HEK293T (cell line): ENCODE data around the gene DDIT3.

ENCODE experiments used
- CTCF ChIA-PET: fragments of 350-600 bp; formaldehyde crosslinking; extraction: SDS; loops from one replicate; lab custom pipeline; 2021; ENCODE audit warnings: antibody characterized with exemption, inconsistent platforms; lab: Yijun Ruan, JAX
- POLR2A ChIA-PET: fragments of 350-600 bp; formaldehyde crosslinking; extraction: SDS; loops from one replicate; lab custom pipeline; 2020; ENCODE audit warnings: antibody characterized with exemption, inconsistent platforms; lab: Yijun Ruan, JAX
- DNase-seq: peaks from one replicate; pipeline ENCODE4 v3.0.0; 2012; ENCODE audit warnings: mixed read lengths; ENCODE audit errors: extremely low spot score
- ARNT ChIP-seq: fragments of 450-650 bp; IDR thresholded peaks from 2 replicates; pipeline ENCODE4 v1.6.1; 2017; ENCODE audit warnings: mild to moderate bottlenecking
- BHLHE40 ChIP-seq: fragments of 450-650 bp; IDR thresholded peaks from 2 replicates; pipeline ENCODE4 v1.6.1; 2016; ENCODE audit warnings: mild to moderate bottlenecking, moderate library complexity, borderline replicate concordance
- CTBP1 ChIP-seq: fragments of 450-650 bp; IDR thresholded peaks from 2 replicates; pipeline ENCODE4 v1.6.1; 2016; ENCODE audit warnings: borderline replicate concordance
- ELF4 ChIP-seq: fragments of 450-650 bp; IDR thresholded peaks from 2 replicates; pipeline ENCODE4 v1.6.1; 2017; ENCODE audit warnings: antibody characterized with exemption
- FOXA1 ChIP-seq: fragments of 450-650 bp; IDR thresholded peaks from 2 replicates; pipeline ENCODE4 v1.6.1; 2016; ENCODE audit warnings: mild to moderate bottlenecking
- FOXK2 ChIP-seq: fragments of 450-650 bp; IDR thresholded peaks from 2 replicates; pipeline ENCODE4 v1.6.1; 2016; ENCODE audit warnings: mild to moderate bottlenecking
- FOXM1 ChIP-seq: fragments of 450-650 bp; IDR thresholded peaks from 2 replicates; pipeline ENCODE4 v1.6.1; 2017; ENCODE audit warnings: mild to moderate bottlenecking, borderline replicate concordance
- HDGF ChIP-seq: fragments of 450-650 bp; IDR thresholded peaks from 2 replicates; pipeline ENCODE4 v1.6.1; 2017; ENCODE audit warnings: antibody characterized with exemption, borderline replicate concordance
- L3MBTL2 ChIP-seq: fragments of 450-650 bp; conservative IDR thresholded peaks from 2 replicates; pipeline ENCODE4 v1.6.1; 2016; ENCODE audit warnings: mild to moderate bottlenecking
- LEF1 ChIP-seq: fragments of 450-650 bp; IDR thresholded peaks from 2 replicates; pipeline ENCODE4 v1.6.1; 2017; ENCODE audit warnings: mild to moderate bottlenecking, borderline replicate concordance
- NFRKB ChIP-seq: fragments of 450-650 bp; IDR thresholded peaks from 2 replicates; pipeline ENCODE4 v1.6.1; 2016; ENCODE audit warnings: mild to moderate bottlenecking, moderate library complexity
- SP1 ChIP-seq: fragments of 450-650 bp; IDR thresholded peaks from 2 replicates; pipeline ENCODE4 v1.6.1; 2017
- SUZ12 ChIP-seq: fragments of 450-650 bp; IDR thresholded peaks from 2 replicates; pipeline ENCODE4 v1.6.1; 2016; ENCODE audit warnings: mild to moderate bottlenecking
- TARDBP ChIP-seq: fragments of 450-650 bp; IDR thresholded peaks from 2 replicates; pipeline ENCODE4 v1.6.1; 2016
- ZNF384 ChIP-seq: fragments of 450-650 bp; IDR thresholded peaks from 2 replicates; pipeline ENCODE4 v1.6.1; 2016
- TF ChIP-seq, protein P1 (sequence below): fragments of 450-650 bp; IDR thresholded peaks from 2 replicates; pipeline ENCODE4 v1.6.1; 2016

The DDIT3 gene

GRCh38 chr12:57487055-57487596 lies 33.2 kb downstream of the DDIT3 start:
- no peak for TF ChIP-seq FOXK2
- TF ChIP-seq CTBP1, result no peak
- no peak for TF ChIP-seq ELF4
- TF ChIP-seq LEF1, result no peak
- TF ChIP-seq, protein P1, sequence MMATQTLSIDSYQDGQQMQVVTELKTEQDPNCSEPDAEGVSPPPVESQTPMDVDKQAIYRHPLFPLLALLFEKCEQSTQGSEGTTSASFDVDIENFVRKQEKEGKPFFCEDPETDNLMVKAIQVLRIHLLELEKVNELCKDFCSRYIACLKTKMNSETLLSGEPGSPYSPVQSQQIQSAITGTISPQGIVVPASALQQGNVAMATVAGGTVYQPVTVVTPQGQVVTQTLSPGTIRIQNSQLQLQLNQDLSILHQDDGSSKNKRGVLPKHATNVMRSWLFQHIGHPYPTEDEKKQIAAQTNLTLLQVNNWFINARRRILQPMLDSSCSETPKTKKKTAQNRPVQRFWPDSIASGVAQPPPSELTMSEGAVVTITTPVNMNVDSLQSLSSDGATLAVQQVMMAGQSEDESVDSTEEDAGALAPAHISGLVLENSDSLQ, result no peak
- no peak for TF ChIP-seq SUZ12
- TF ChIP-seq NFRKB, result no peak
- no peak for TF ChIP-seq L3MBTL2
- no peak for TF ChIP-seq FOXA1
- no peak for TF ChIP-seq SP1
- no peak for TF ChIP-seq TARDBP
- POLR2A ChIA-PET, result interaction anchor here (0.9 to 4.2 kb wide), 5 partner anchors 10 to 37 kb away, joined by 3 to 18 read pairs (median 5); partner anchors contain the start of genes DDIT3 and INHBE
- DNase-seq, result no peak
- CTCF ChIA-PET, result interaction anchor here (1.4 kb wide), 1 partner anchor 28 kb away, joined by 3 read pairs; no protein-coding TSS in a partner anchor

- ChIA-PET CTCF (interaction anchor here (0.7 kb wide), 1 partner anchor 27 kb away, joined by 3 read pairs; the partner anchor contains the start of gene GLI1), POLR2A (interaction anchor here (0.9 to 2.3 kb wide), 3 partner anchors 9 to 34 kb away, joined by 4 to 7 read pairs (median 7); partner anchors contain the start of gene DDIT3)
- no peak for DNase-seq
- no peak for TF ChIP-seq ZNF384
- no peak for TF ChIP-seq BHLHE40
- TF ChIP-seq CTBP1, result no peak
- TF ChIP-seq FOXA1, result no peak
- TF ChIP-seq FOXK2, result no peak
- no peak for TF ChIP-seq L3MBTL2
- TF ChIP-seq HDGF, result no peak
- TF ChIP-seq ARNT, result no peak
- TF ChIP-seq SP1, result no peak
- TF ChIP-seq SUZ12, result no peak
- TF ChIP-seq, protein P1, result no peak
These were observed 34.6 kb downstream of the DDIT3 start for GRCh38 chr12:57485695-57486094.

- ChIA-PET POLR2A (no interaction called here), CTCF (no interaction called here)
- no peak for TF ChIP-seq NFRKB
- TF ChIP-seq, protein P1, result no peak
- TF ChIP-seq ZNF384, result no peak
- TF ChIP-seq TARDBP, result no peak
- TF ChIP-seq SUZ12, result no peak
- TF ChIP-seq FOXM1, result no peak
- TF ChIP-seq HDGF, result no peak
- TF ChIP-seq SP1, result no peak
- no peak for TF ChIP-seq ELF4
- TF ChIP-seq FOXK2, result no peak
- no peak for TF ChIP-seq CTBP1
- no peak for TF ChIP-seq BHLHE40
- no peak for DNase-seq
These were observed 36.8 kb downstream of the DDIT3 start for GRCh38 chr12:57483466-57483865.

- POLR2A ChIA-PET, result interaction anchor here (1.7 kb wide), 1 partner anchor 12 kb away, joined by 3 read pairs; no protein-coding TSS in a partner anchor
- CTCF ChIA-PET, result no interaction called here
- DNase-seq, result no peak
These were observed 38.6 kb downstream of the DDIT3 start for GRCh38 chr12:57481671-57482070.

GRCh38 chr12:57479376-57480115 lies 40.8 kb downstream of the DDIT3 start, which contains the start of gene ARHGAP9:
Gene ARHGAP9, minus strand, starts transcription at chr12:57479866. Its CDS starts 460 bp downstream, at chr12:57479406.
- DNase-seq, result no peak
- CTCF ChIA-PET, result interaction anchor here (1.2 kb wide), 1 partner anchor 17 kb away, joined by 3 read pairs; no protein-coding TSS in a partner anchor
- POLR2A ChIA-PET, result interaction anchor here (1.4 kb wide), 1 partner anchor 21 kb away, joined by 3 read pairs; no protein-coding TSS in a partner anchor
- TF ChIP-seq, protein P1, result no peak
- TF ChIP-seq BHLHE40, result no peak
- TF ChIP-seq LEF1, result no peak
- no peak for TF ChIP-seq HDGF
- TF ChIP-seq ZNF384, result no peak
- no peak for TF ChIP-seq FOXK2
- no peak for TF ChIP-seq L3MBTL2
- no peak for TF ChIP-seq ARNT
- TF ChIP-seq SP1, result no peak
- no peak for TF ChIP-seq TARDBP
- no peak for TF ChIP-seq CTBP1
- no peak for TF ChIP-seq NFRKB
- TF ChIP-seq ELF4, result no peak
- no peak for TF ChIP-seq SUZ12
- no peak for TF ChIP-seq FOXM1
- no peak for TF ChIP-seq FOXA1

More at GRCh38 chr12:57481671-57482070, 38.6 kb downstream of the DDIT3 start:
- TF ChIP-seq NFRKB, result no peak
- TF ChIP-seq ARNT, result no peak
- no peak for TF ChIP-seq SP1
- no peak for TF ChIP-seq ELF4
- no peak for TF ChIP-seq BHLHE40
- no peak for TF ChIP-seq FOXA1
- TF ChIP-seq TARDBP, result no peak
- no peak for TF ChIP-seq CTBP1
- TF ChIP-seq FOXK2, result no peak
- no peak for TF ChIP-seq ZNF384
